ENCODE results near the gene NRG3. TPM values are rescaled to one million over a fixed set of nuclear protein-coding genes. Genes with fewer than 3 reads are reported as not detected.

Gene NRG3
- total and polyA plus RNA-seq, 8 donors = 0.14 to 0.59 (median 0.25) TPM; not detected in 2

DNA sequence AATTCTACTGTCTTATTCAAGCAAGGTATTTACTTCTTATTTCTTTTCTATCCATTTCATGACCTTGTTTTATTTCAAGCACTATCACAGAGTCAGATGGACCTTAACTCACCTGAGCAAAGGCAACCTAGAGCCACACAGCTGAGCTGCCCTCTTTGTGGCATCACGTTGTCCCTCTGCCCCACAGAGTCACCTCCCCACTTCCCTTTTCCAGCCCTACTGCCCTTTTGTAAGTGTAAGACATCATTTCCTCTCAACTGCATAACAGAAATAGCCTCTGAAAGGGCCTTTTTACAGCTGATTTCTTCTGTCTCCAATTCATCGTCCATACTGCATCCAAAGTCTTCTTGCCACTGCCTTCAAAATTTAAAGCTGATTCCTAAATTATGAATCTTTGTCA lies 946.0 kb downstream of the NRG3 start:
- WGBS, 2 donors = 76 to 94% methylated on average over 2 of the region's 2 CpGs
- no peak for ATAC-seq
- Histone ChIP-seq H3K4me1 (no peaks in the 10 kb centered on the region), H3K4me3 (no peak overlapping the region), H3K9me3 (no peaks in the 10 kb centered on the region), H3K36me3 (no peaks in the 10 kb centered on the region), H3K27ac (no peak overlapping the region), H3K27me3 (no peaks in the 10 kb centered on the region)
- no peak for DNase-seq
- intact Hi-C loops (cut with DNase I) = no loop called here
- no peak for FAIRE-seq
- TF ChIP-seq, protein P1, sequence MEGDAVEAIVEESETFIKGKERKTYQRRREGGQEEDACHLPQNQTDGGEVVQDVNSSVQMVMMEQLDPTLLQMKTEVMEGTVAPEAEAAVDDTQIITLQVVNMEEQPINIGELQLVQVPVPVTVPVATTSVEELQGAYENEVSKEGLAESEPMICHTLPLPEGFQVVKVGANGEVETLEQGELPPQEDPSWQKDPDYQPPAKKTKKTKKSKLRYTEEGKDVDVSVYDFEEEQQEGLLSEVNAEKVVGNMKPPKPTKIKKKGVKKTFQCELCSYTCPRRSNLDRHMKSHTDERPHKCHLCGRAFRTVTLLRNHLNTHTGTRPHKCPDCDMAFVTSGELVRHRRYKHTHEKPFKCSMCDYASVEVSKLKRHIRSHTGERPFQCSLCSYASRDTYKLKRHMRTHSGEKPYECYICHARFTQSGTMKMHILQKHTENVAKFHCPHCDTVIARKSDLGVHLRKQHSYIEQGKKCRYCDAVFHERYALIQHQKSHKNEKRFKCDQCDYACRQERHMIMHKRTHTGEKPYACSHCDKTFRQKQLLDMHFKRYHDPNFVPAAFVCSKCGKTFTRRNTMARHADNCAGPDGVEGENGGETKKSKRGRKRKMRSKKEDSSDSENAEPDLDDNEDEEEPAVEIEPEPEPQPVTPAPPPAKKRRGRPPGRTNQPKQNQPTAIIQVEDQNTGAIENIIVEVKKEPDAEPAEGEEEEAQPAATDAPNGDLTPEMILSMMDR (IDR thresholded peaks at IDR 0.05) = no peak

DNA sequence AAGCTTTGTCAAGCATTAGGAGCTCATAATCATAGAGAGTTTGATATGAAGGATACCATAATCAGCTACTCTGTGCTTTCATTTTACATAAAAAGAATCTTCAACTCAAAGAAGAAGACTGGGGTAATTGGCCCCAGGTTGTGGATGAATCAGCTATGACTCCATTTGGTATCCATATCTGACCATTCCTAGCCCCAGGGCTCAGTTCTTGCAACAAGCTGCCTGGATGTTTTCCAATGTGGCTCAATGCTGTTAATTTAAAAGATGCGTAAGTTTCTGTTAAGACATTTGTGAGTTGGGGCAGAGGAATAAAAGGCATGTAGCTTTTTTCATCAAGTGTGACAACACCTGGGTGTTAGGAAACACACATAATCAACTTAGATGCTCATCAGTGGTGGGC lies 951.1 kb downstream of the NRG3 start:
- TF ChIP-seq, protein P1 (IDR thresholded peaks at IDR 0.05) = no peak
- DNase-seq (no peak), FAIRE-seq (no peak), ATAC-seq (no peak)
- Histone ChIP-seq H3K4me1 (no peaks in the 10 kb centered on the region), H3K27me3 (no peaks in the 10 kb centered on the region), H3K9me3 (no peaks in the 10 kb centered on the region), H3K36me3 (no peaks in the 10 kb centered on the region), H3K4me3 (no peak overlapping the region), H3K27ac (no peak overlapping the region)
- WGBS, 2 donors = 93 to 95% methylated on average over 1 of the region's 1 CpG
- intact Hi-C loops (cut with DNase I) = no loop called here

DNA sequence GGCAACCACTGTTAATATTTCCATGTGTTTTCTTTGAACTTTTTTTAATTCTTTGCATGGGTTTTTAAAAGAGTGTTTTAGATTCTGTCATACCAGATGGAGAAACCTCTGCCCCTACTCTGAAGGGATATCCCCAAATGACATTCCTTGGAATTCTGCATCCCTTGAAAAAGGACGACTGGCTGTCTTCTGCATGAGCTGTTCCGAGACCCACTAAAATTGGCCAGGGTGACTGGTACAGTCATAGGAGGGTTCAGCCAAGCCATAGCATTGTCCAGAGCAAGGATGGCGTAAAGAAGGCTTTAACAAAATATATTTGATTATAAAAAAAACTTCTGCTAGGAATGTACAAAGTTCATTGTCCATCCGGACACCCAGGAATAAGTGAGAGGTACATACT lies 952.9 kb downstream of the NRG3 start:
- no peak overlapping the region for H3K27ac ChIP-seq
- TF ChIP-seq, protein P1 (IDR thresholded peaks at IDR 0.05) = no peak
- H3K27me3 ChIP-seq = no peaks in the 10 kb centered on the region
- ATAC-seq = no peak
- no peak for DNase-seq
- no peaks in the 10 kb centered on the region for H3K4me1 ChIP-seq
- intact Hi-C loops (cut with DNase I) = no loop called here
- no peaks in the 10 kb centered on the region for H3K9me3 ChIP-seq
- no peak for FAIRE-seq
- H3K36me3 ChIP-seq = no peaks in the 10 kb centered on the region
- WGBS, 2 donors = 80 to 84% methylated on average over 4 of the region's 4 CpGs
- no peak overlapping the region for H3K4me3 ChIP-seq

DNA sequence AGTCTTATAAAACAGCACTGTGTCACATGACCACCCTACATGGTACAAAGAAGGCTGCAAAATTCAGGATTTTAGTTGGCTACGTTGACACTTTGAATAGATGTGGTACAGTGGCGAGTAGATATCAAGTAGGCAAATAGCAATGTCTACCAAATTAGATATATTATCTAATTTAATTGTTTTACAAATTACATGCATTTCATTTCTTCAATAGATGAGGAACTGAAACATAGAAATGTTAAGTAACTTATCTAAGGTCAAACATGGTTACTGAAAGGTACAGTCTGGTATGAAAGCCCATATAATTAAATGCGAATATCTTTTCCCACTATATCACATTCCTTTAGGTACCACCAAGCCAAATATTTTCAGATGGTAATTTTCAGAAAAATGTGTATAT lies 972.2 kb downstream of the NRG3 start:
- ATAC-seq (no peak), DNase-seq (no peak), FAIRE-seq (no peak)
- WGBS, 2 donors = 68 to 86% methylated on average over 3 of the region's 3 CpGs
- TF ChIP-seq, protein P1 (IDR thresholded peaks at IDR 0.05) = no peak
- no peaks in the 10 kb centered on the region for H3K36me3 ChIP-seq
- H3K27me3 ChIP-seq = peaks cover 0 to 3% (median 0%) of the 10 kb centered on the region in 4 donors
- no peak overlapping the region for H3K4me3 ChIP-seq
- H3K27ac ChIP-seq = no peak overlapping the region
- H3K9me3 ChIP-seq = no peaks in the 10 kb centered on the region
- H3K4me1 ChIP-seq = no peaks in the 10 kb centered on the region
- intact Hi-C loops (cut with DNase I) = no loop called here

DNA sequence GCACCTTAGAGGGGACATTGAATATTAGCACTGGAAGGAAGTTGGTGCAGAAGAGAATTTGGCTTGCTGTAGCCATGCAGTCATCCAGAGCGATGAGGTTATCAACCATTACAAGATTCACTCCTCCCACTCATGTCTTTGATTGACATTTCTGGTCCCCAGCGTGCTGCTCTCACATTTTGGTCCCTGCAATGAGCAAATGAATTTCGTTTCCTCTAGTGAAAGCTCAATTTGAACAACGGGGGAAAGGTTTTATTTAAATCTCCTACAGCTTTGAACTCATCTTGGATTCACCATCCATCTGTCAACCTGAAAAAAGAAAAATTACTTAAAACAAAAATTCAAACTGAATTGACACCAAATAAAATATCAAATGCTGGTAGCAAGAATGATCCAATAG lies 975.2 kb downstream of the NRG3 start:
- H3K27me3 ChIP-seq = peaks cover 0 to 3% (median 0%) of the 10 kb centered on the region in 4 donors
- H3K36me3 ChIP-seq = no peaks in the 10 kb centered on the region
- intact Hi-C loops (cut with DNase I) = no loop called here
- H3K9me3 ChIP-seq = no peaks in the 10 kb centered on the region
- 63 to 67% methylated on average over 4 of the region's 4 CpGs for WGBS, 2 donors
- no peak for DNase-seq
- FAIRE-seq = no peak
- no peak for ATAC-seq
- TF ChIP-seq, protein P1 (IDR thresholded peaks at IDR 0.05) = no peak
- H3K27ac ChIP-seq = no peak overlapping the region
- no peaks in the 10 kb centered on the region for H3K4me1 ChIP-seq
- H3K4me3 ChIP-seq = no peak overlapping the region
